ENCODE measurements around the gene UNC119B.
A peak's percentile ranks its signal among the peaks of the same experiment; 100 is the strongest.

UNC119B gene

DNA sequence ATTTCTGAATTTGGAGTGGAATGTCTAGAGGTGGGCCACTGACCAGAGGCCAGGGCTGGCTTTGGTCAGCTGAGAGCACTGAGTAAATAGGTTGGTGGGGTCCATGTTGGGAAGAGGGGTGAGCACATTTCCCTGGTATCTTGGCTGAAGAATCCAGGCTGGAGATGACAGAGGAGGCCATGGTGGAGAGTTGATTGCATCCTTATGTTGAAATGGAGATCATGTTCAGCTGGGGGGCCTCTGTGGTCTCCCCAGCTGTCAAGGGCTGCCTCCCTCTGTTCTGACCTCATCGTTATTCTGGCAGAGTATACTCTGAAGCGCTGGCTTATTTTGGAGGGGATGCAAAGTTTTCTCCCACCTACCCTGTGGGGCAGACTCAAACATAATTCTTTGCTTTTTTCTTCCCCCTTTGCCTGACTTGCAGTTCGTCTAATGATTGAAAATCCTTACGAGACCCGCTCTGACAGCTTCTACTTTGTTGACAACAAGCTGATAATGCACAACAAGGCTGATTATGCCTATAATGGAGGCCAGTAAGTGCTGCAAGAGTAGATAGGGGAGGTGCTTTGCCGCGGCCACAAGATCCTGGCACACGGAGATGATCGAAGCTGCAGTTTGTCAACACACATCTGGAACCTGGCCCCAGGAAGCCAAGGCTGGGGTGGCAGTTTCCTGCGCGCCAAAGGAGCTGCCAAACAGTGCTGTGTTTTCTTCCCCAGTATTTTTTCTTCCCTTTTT lies 9.4 kb downstream of the UNC119B start:
- peak; percentile 37 for DNase-seq (ENCODE audit: low read depth)
- TF ChIP-seq, protein P1, sequence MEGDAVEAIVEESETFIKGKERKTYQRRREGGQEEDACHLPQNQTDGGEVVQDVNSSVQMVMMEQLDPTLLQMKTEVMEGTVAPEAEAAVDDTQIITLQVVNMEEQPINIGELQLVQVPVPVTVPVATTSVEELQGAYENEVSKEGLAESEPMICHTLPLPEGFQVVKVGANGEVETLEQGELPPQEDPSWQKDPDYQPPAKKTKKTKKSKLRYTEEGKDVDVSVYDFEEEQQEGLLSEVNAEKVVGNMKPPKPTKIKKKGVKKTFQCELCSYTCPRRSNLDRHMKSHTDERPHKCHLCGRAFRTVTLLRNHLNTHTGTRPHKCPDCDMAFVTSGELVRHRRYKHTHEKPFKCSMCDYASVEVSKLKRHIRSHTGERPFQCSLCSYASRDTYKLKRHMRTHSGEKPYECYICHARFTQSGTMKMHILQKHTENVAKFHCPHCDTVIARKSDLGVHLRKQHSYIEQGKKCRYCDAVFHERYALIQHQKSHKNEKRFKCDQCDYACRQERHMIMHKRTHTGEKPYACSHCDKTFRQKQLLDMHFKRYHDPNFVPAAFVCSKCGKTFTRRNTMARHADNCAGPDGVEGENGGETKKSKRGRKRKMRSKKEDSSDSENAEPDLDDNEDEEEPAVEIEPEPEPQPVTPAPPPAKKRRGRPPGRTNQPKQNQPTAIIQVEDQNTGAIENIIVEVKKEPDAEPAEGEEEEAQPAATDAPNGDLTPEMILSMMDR (conservative IDR thresholded peaks at IDR 0.05; ENCODE audit: low read length): no peak
- H3K4me3 ChIP-seq (ENCODE audit: low read length): no peak overlapping the region

DNA sequence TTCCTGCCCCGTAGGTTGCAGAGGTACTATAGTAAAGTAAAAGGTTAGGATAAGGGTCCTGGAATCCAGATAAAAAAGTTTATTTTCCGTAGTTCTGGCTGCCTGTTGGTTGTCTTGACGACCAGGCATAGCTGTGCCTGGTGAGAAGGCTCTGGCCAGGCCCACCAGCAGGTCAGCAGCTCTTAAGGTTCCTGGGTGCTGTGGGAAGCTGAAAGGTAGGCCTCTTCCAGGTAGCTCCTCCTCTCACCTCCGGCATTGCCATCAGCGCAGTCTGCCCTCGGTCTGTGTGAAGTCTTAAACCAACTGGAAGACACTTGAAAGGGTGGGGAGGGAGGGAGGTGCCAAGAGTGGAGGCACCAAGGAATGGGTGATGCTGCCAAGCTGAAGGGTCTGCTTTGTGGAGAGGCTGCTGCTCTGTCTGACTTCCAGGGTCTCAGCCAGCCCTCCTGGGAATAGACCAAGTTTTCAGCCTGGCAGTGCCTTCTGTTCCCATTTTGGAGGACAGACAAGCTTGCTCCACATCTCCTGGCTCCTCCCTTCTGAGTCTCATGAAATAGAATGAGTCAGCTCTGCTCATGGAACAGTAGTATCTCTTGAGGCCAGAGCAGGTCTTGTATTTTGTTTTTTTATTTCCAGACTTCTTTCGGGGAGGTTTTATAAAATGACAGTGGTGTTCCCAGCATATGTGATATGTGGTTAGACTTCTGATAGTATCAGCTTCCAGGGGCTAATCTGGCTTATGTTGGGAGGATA lies 10.2 kb downstream of the UNC119B start:
- TF ChIP-seq, protein P1 (conservative IDR thresholded peaks at IDR 0.05; ENCODE audit: low read length): no peak
- no peak overlapping the region for H3K4me3 ChIP-seq (ENCODE audit: low read length)
- DNase-seq (ENCODE audit: low read depth): peak; percentile 70

DNA sequence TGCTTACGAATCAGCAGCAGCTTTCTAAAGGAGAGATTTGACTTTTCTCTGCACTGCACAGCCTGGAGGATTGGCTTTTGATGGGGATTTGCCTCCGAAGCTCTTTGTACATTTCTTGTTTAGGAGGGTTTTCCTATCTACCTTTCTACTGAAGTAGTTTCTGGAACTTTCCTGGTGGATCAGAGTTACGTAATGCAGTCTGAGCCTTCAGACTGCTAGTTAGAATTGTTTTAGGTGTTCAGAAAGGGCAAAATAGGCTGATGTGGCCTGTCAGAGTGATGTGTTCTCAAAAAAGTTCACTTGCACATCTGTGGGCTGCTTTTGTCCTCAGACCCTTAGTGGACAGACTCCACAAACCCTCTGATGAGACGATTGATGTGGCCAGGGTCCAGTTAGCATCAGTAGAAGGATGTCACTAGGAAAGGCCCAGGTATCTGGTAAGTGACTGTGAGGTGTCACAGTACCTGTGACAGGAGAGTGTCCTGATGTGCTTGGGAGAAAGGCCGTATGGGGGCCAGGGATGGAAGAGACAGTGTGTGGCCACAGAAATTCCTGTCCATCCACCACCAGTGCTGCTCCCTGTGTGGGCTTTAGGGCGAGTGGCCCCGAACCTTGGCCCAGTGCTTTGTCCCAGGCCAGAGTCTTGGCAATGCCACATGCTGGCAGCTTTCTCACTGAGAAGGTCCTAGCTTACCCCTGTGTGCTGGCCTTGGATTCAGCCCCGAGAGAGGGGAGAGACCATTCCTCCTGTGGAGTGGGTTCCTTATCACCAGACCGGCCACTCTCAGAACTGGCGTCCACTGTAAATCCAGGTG lies 10.9 kb downstream of the UNC119B start:
- TF ChIP-seq, protein P1 (conservative IDR thresholded peaks at IDR 0.05; ENCODE audit: low read length): no peak
- H3K4me3 ChIP-seq (ENCODE audit: low read length): no peak overlapping the region
- DNase-seq (ENCODE audit: low read depth): no peak

DNA sequence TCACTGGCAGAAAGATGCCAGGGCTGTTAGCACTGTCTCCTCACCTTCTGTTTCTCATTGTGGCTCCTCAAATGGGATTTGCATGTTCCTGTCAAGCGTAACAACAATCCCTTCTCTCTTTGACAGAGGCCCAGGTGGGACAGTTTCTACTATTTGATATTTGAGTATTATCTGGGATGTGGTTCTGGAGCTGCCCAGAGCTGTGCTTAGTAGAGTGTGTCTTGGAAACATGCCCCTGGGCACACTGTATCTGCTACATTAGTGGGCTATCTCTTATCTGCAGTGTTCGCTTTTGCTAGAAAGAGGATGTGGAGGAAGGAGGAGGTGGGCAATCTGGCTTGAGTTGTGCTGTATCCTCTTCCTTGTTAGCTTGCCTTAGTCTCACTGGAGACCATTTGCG lies 11.6 kb downstream of the UNC119B start:
- H3K4me3 ChIP-seq (ENCODE audit: low read length): no peak overlapping the region
- TF ChIP-seq, protein P1 (conservative IDR thresholded peaks at IDR 0.05; ENCODE audit: low read length): no peak
- no peak for DNase-seq (ENCODE audit: low read depth)

DNA sequence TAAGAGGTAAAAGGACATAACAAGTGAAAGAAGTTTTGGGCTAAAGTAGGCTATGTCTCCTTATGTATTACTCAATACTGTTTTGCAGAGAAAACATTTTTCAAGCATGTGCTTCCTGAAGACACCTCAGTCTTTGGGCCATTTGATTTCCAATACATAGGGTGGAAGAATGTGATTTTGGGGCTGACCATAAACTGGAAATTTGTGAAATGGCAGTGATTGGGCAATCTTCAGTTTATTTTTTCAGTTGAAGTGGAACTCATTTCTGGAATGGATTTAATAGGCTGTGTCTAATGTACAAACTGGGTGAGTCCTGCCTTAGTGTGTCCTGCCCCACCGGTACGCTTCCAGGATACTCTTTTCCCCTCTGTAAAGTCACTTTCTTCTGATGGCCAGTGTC lies 12.5 kb downstream of the UNC119B start:
- TF ChIP-seq, protein P1 (conservative IDR thresholded peaks at IDR 0.05; ENCODE audit: low read length): no peak
- DNase-seq (ENCODE audit: low read depth): peak; percentile 44
- H3K4me3 ChIP-seq (ENCODE audit: low read length): no peak overlapping the region

DNA sequence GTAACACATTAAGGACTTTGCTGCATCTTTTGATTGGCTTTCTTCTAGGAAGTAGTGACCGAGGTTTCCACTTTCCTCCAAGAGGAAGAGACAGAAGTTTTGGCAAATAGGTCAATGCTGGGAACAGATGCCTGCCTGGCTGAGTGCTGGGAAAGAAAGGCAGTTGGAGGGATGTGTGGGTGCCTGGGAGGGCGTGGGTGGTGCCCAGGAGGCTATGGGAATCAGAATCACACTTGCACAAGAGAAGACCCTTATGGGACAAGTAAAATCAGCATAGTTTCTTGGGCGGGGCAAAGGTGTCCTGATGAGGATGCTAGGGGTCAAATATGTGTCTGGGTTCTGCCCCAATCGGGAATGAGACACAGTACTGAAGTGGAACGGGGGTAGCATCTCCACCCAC lies 14.5 kb downstream of the UNC119B start:
- TF ChIP-seq, protein P1 (conservative IDR thresholded peaks at IDR 0.05; ENCODE audit: low read length): no peak
- no peak overlapping the region for H3K4me3 ChIP-seq (ENCODE audit: low read length)
- DNase-seq (ENCODE audit: low read depth): no peak

Data from AG10803 (cell line).